Suprapubic skin (tissue), 4 donors: ENCODE results near the gene LRRC43. TPM values are rescaled to one million over a fixed set of nuclear protein-coding genes. Genes with fewer than 3 reads are reported as not detected.

Experiments used
- DNase-seq, 2 donors: peaks; one replicate each; pipeline ENCODE4 v3.0.0-alpha.2; 2019; ENCODE audit warnings: low spot score in 2 of 2
- H3K27ac ChIP-seq: fragments of 200-600 bp; sonication (generic); one replicate; pipeline ENCODE4 v1.5.1; 2019
- H3K27me3 ChIP-seq: fragments of 200-600 bp; sonication (generic); one replicate; pipeline ENCODE4 v1.5.1; 2019
- H3K36me3 ChIP-seq: fragments of 200-600 bp; sonication (generic); one replicate; pipeline ENCODE4 v1.5.1; 2019
- H3K4me1 ChIP-seq: fragments of 200-600 bp; sonication (generic); one replicate; pipeline ENCODE4 v1.5.1; 2019
- H3K4me3 ChIP-seq: fragments of 200-600 bp; sonication (generic); one replicate; pipeline ENCODE4 v1.5.1; 2019; ENCODE audit warnings: mild to moderate bottlenecking
- H3K9me3 ChIP-seq: fragments of 200-600 bp; sonication (generic); one replicate; pipeline ENCODE4 v1.5.1; 2019
- CTCF ChIP-seq, 2 donors: fragments of 200-600 bp in 1 of 2; fragments of 450-650 bp in 1 of 2; sonication (generic) in 1 of 2; IDR thresholded peaks; one replicate each; pipeline ENCODE4 v1.5.1; 2016 to 2019; ENCODE audit warnings: antibody characterized with exemption in 2 of 2, mild to moderate bottlenecking in 1 of 2, moderate library complexity in 1 of 2
- EP300 ChIP-seq: sonication (generic); formaldehyde crosslinking; IDR thresholded peaks from one replicate; pipeline ENCODE4 v1.6.1; 2017; ENCODE audit warnings: antibody characterized with exemption
- POLR2A ChIP-seq, 2 donors: fragments of 450-650 bp; IDR thresholded peaks; one replicate each; pipeline ENCODE4 v1.6.1; 2017; ENCODE audit warnings: antibody characterized with exemption in 2 of 2, mild to moderate bottlenecking in 2 of 2, moderate library complexity in 2 of 2
- POLR2AphosphoS5 ChIP-seq, 3 donors: sonication (generic); formaldehyde crosslinking; IDR thresholded peaks; one replicate each; pipeline ENCODE4 v1.6.1; 2017; ENCODE audit warnings: antibody characterized with exemption in 3 of 3
- WGBS: methylation state at CpG from one replicate; pipeline ENCODE4 v1.1.5; 2018; 5-methylcytosine and 5-hydroxymethylcytosine counted together
- total RNA-seq, 4 donors: library from RNA; depleted of rRNA; stranded (reverse); fragments of >200 nt; gene quantifications; one replicate each; pipeline ENCODE4 v1.1.0, GENCODE V29; 2016

Gene LRRC43
- total RNA-seq, 4 donors from 2014 or later: 1.1 TPM; not detected in 3

GRCh38 chr12:122208073-122208820 is 25.3 kb downstream of the LRRC43 start:
- 88% methylated on average over 18 of the region's 18 CpGs for WGBS
- Histone ChIP-seq H3K4me1 (peaks cover 16% of the 10 kb centered on the region), H3K9me3 (no peaks in the 10 kb centered on the region), H3K36me3 (peaks cover 57% of the 10 kb centered on the region), H3K4me3 (no peak overlapping the region), H3K27me3 (peaks cover 14% of the 10 kb centered on the region), H3K27ac (no peak overlapping the region)
- TF ChIP-seq EP300: no peak
- no peak for TF ChIP-seq POLR2AphosphoS5 (IDR thresholded peaks at IDR 0.05)
- no peak for TF ChIP-seq CTCF (IDR thresholded peaks at IDR 0.05)
- TF ChIP-seq POLR2A (IDR thresholded peaks at IDR 0.05): no peak
- peak; percentile 21 to 78 for DNase-seq

- no peak for DNase-seq
- Histone ChIP-seq H3K4me3 (no peak overlapping the region), H3K27ac (no peak overlapping the region), H3K27me3 (no peaks in the 10 kb centered on the region), H3K9me3 (no peaks in the 10 kb centered on the region), H3K4me1 (no peaks in the 10 kb centered on the region), H3K36me3 (peaks cover 95% of the 10 kb centered on the region)
- WGBS: 94% methylated on average over 5 of the region's 5 CpGs
- no peak for TF ChIP-seq EP300
- TF ChIP-seq POLR2AphosphoS5 (IDR thresholded peaks at IDR 0.05): no peak
- no peak for TF ChIP-seq CTCF (IDR thresholded peaks at IDR 0.05)
- no peak for TF ChIP-seq POLR2A (IDR thresholded peaks at IDR 0.05)
These were observed 32.8 kb downstream of the LRRC43 start for GRCh38 chr12:122215771-122216170.

- no peak overlapping the region for H3K27ac ChIP-seq
- TF ChIP-seq CTCF (IDR thresholded peaks at IDR 0.05): no peak
- no peak for TF ChIP-seq EP300
- no peak for TF ChIP-seq POLR2AphosphoS5 (IDR thresholded peaks at IDR 0.05)
- TF ChIP-seq POLR2A (IDR thresholded peaks at IDR 0.05): no peak
- no peaks in the 10 kb centered on the region for H3K27me3 ChIP-seq
- 96% methylated on average over 1 of the region's 1 CpG for WGBS
- H3K36me3 ChIP-seq: peaks cover 96% of the 10 kb centered on the region
- no peaks in the 10 kb centered on the region for H3K4me1 ChIP-seq
- no peak overlapping the region for H3K4me3 ChIP-seq
- H3K9me3 ChIP-seq: no peaks in the 10 kb centered on the region
- DNase-seq: no peak
These were observed 33.5 kb downstream of the LRRC43 start for GRCh38 chr12:122216445-122216844.

GRCh38 chr12:122225683-122226365 is 42.9 kb downstream of the LRRC43 start, which contains the start of gene DIABLO:
Gene DIABLO, minus strand, starts transcription at chr12:122226052. Its CDS starts 38 bp downstream, at chr12:122226014.
- TF ChIP-seq CTCF (IDR thresholded peaks at IDR 0.05) (no peak), POLR2AphosphoS5 (IDR thresholded peaks at IDR 0.05) (peak; percentile 92 to 99 (median 94)), POLR2A (IDR thresholded peaks at IDR 0.05) (peak; percentile 89 to 95)
- WGBS: no CpG with 5 or more reads among the region's 74 CpGs
- peak within 1 kb of the TSS; percentile 97 for H3K27ac ChIP-seq
- H3K4me3 ChIP-seq: peak within 1 kb of the TSS; percentile 93
- peaks cover 26% of the 10 kb centered on the region for H3K36me3 ChIP-seq
- DNase-seq: peak; percentile 100
- H3K4me1 ChIP-seq: peaks cover 23% of the 10 kb centered on the region
- H3K27me3 ChIP-seq: no peaks in the 10 kb centered on the region
- H3K9me3 ChIP-seq: no peaks in the 10 kb centered on the region
